MCF 10A (cell line): ENCODE data around the gene ROGDI. TPM values are rescaled to one million over a fixed set of nuclear protein-coding genes. Genes with fewer than 3 reads are reported as not detected.

ENCODE experiments used
- Bru-seq: library from RNA; stranded (reverse); fragments of 400-500 nt; gene quantifications from one replicate; lab custom pipeline; 2021; lab: Mats Ljungman, UMichigan
- BruChase-seq, 2 experiments: library from RNA; stranded (reverse); fragments of 400-500 nt; gene quantifications; one replicate each; lab custom pipeline; 2021; lab: Mats Ljungman, UMichigan
- BruUV-seq: library from RNA; stranded (reverse); fragments of 400-500 nt; replicated peaks from 2 replicates; lab custom pipeline; 2021; lab: Mats Ljungman, UMichigan
- CTCF ChIA-PET: fragments of 300-600 bp; sonication (Branson Sonifier 250); formaldehyde crosslinking; extraction: SDS; loops from one replicate; lab custom pipeline; 2021; ENCODE audit warnings: antibody characterized with exemption, inconsistent platforms; lab: Yijun Ruan, JAX
- POLR2A ChIA-PET: fragments of 300-600, 350-650 bp; sonication (Branson Sonifier 250); formaldehyde crosslinking; extraction: SDS; loops from one replicate; lab custom pipeline; 2020; ENCODE audit warnings: antibody characterized with exemption, inconsistent platforms; lab: Yijun Ruan, JAX
- DNase-seq: peaks from one replicate; pipeline ENCODE4 v3.0.0-alpha.2; 2018; ENCODE audit not compliant: unreplicated experiment
- H3K27ac Mint-ChIP-seq: one replicate; pipeline ENCODE4 v1.8.0; 2022; ENCODE audit warnings: mild to moderate bottlenecking, low read depth, mixed read lengths; ENCODE audit not compliant: unreplicated experiment
- H3K27me3 Mint-ChIP-seq: one replicate; pipeline ENCODE4 v1.8.0; 2022; ENCODE audit warnings: mixed read lengths; ENCODE audit not compliant: insufficient read depth, unreplicated experiment
- H3K36me3 Mint-ChIP-seq: one replicate; pipeline ENCODE4 v1.8.0; 2022; ENCODE audit warnings: mild to moderate bottlenecking, moderate library complexity, mixed read lengths; ENCODE audit not compliant: insufficient read depth, unreplicated experiment
- H3K4me1 Mint-ChIP-seq: one replicate; pipeline ENCODE4 v1.8.0; 2022; ENCODE audit warnings: mixed read lengths; ENCODE audit not compliant: insufficient read depth, unreplicated experiment
- H3K4me3 Mint-ChIP-seq: one replicate; pipeline ENCODE4 v1.8.0; 2022; ENCODE audit warnings: mild to moderate bottlenecking, moderate library complexity, mixed read lengths; ENCODE audit not compliant: unreplicated experiment
- H3K9me3 Mint-ChIP-seq: one replicate; pipeline ENCODE4 v1.8.0; 2022; ENCODE audit warnings: mixed read lengths; ENCODE audit not compliant: unreplicated experiment
- CTCF ChIP-seq: fragments of 200-600 bp; IDR thresholded peaks from one replicate; pipeline ENCODE4 v1.8.0; 2022; ENCODE audit warnings: antibody characterized with exemption, mild to moderate bottlenecking; ENCODE audit not compliant: unreplicated experiment
- intact Hi-C: fragments of 100-400 bp; cut with micrococcal nuclease; formaldehyde crosslinking; loops from 2 replicates; pipeline ENCODE4 v1.14.1; 2022
- long read RNA-seq: library from polyadenylated mRNA; stranded (forward); transcript quantifications from one replicate; pipeline ENCODE4 v2.0.0, GENCODE V29; 2022
- total RNA-seq: library from RNA; stranded (reverse); gene quantifications from 2 replicates; pipeline ENCODE4 v1.2.3, GENCODE V29; 2022

ROGDI gene
- total RNA-seq (5.9 and 7.0 TPM in 2 replicates), Bru-seq, nascent RNA (percentile 22 among the genes with signal in this experiment), BruChase-seq, experiment 1, labeled RNA remaining after a 6-hour chase (percentile 40 among the genes with signal in this experiment), BruChase-seq, experiment 2, labeled RNA remaining after a 2-hour chase (percentile 29 among the genes with signal in this experiment)
- long read RNA-seq, transcript ROGDI-201 (11 exons, 1,735 nt) = major isoform, 13 of 22 reads
- long read RNA-seq, partial matches to known transcripts = 1 of 22 reads
- long read RNA-seq, other reads (novel, unspliced or antisense) = 5 of 22 reads

- no TSS peak for BruUV-seq
- intact Hi-C loops = loop anchor here (2.0 kb wide), 2 partner anchors 35 to 155 kb away; partner anchors contain the start of gene ZNF500
Measured at GRCh38 chr16:4801962-4802658, at the start of gene ROGDI. ROGDI (minus strand) TSS chr16:4802633; CDS start chr16:4802571, 62 bp downstream.

DNA sequence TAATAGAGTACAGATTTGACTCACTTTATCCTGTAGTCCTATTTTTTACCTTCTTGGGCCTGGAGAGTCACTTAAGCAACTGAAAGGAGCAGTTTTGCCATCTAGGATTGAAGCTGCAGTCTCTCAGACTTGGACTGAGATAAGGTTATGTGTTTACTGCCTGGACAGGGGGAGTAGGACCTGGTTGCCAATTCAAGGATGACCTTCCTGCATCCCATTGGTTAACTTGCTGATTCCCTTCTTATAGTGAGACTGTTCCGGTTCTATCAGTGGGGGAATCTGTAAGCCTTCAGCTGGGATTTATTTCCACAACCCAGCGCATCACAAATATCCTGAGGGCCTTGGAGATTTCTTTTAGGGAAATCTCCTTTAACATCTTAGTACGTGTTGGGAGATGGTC is 47.8 kb upstream of the ROGDI start:
- no peak for DNase-seq
- intact Hi-C loops = no loop called here
- Mint-ChIP-seq H3K9me3 (no peaks in the 10 kb centered on the region), H3K27ac (peak overlapping the region; percentile 79), H3K4me1 (peaks cover 37% of the 10 kb centered on the region), H3K4me3 (peak overlapping the region; percentile 96), H3K27me3 (no peaks in the 10 kb centered on the region), H3K36me3 (peaks cover 53% of the 10 kb centered on the region)
- TF ChIP-seq CTCF = no peak
- no TSS peak for BruUV-seq
- CTCF ChIA-PET = interaction anchor here (0.9 kb wide), 1 partner anchor 106 kb away, joined by 4 read pairs; no protein-coding TSS in a partner anchor
- POLR2A ChIA-PET = interaction anchor here (1.0 to 2.6 kb wide), 7 partner anchors 10 to 234 kb away, joined by 3 to 7 read pairs (median 5); partner anchors contain the start of genes ANKS3, DNAAF8, NUDT16L1 and PPL

More at GRCh38 chr16:4801962-4802658, at the start of gene ROGDI:
- H3K36me3 Mint-ChIP-seq = peaks cover 20% of the 10 kb centered on the region
- TF ChIP-seq CTCF = no peak
- H3K4me3 Mint-ChIP-seq = peak within 1 kb of the TSS; percentile 76
- DNase-seq = peak; percentile 77
- no peaks in the 10 kb centered on the region for H3K27me3 Mint-ChIP-seq
- peaks cover 6% of the 10 kb centered on the region for H3K4me1 Mint-ChIP-seq
- peak within 1 kb of the TSS; percentile 27 for H3K27ac Mint-ChIP-seq
- ChIA-PET CTCF (interaction anchor here (0.9 kb wide), 1 partner anchor 22 kb away, joined by 3 read pairs; no protein-coding TSS in a partner anchor), POLR2A (interaction anchor here (0.6 to 3.1 kb wide), 14 partner anchors 15 to 154 kb away, joined by 3 to 40 read pairs (median 5); partner anchors contain the start of genes ANKS3, DNAAF8, GLYR1 and NUDT16L1)
- no peaks in the 10 kb centered on the region for H3K9me3 Mint-ChIP-seq

DNA sequence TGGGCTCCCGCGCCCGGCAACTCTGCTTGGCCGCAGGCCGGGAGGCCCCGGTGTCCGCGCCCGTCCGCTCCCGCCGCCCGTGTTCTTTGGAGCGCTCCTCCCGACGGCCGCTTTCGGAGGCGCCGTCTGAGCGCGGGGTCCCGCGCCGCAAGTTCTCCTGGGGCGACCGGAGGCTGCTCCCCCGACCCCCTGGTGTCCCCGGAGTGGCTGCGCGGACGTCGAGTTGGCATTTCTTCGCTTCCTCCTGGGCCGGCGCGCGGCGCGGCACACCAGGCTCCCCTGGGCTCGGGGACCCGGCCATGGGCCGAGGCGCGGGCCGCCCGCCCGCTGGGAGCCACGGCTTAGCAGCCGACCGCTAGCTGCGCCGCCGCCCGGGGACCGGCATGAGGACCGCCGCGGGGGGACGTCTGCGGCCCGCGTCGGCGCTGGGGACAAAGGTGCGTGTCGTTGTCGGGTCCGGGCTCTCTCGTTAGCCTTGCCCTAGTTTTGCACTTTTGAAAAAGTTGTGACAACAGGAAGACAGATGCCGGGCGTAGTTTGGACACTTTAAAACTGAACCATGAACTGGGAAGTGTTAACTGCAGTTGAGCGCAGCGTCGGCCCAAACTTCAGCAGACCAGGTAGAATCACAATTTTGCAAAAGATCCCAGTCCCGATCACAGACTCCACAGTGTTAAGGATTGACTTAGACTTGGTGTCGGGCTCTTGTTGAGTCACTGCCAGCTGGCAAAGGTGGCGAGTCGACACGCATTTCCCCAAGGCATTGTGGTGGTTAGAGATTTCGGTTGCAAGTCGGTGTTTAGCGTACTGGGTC is 45.5 kb upstream of the ROGDI start:
- CTCF ChIA-PET = interaction anchor here (0.6 to 3.7 kb wide), 2 partner anchors 95 to 108 kb away, joined by 3 to 21 read pairs; no protein-coding TSS in a partner anchor
- DNase-seq = peak; percentile 78
- H3K27ac Mint-ChIP-seq = peak overlapping the region; percentile 95
- intact Hi-C loops = loop anchor here (1.0 to 10.0 kb wide), 5 partner anchors 35 to 237 kb away; no protein-coding TSS in a partner anchor
- peaks cover 37% of the 10 kb centered on the region for H3K4me1 Mint-ChIP-seq
- BruUV-seq = no TSS peak
- H3K9me3 Mint-ChIP-seq = no peaks in the 10 kb centered on the region
- POLR2A ChIA-PET = interaction anchor here (0.6 to 3.7 kb wide), 19 partner anchors 18 to 250 kb away, joined by 3 to 20 read pairs (median 4); partner anchors contain the start of genes ANKS3, DNAAF8, EEF2KMT and PPL
- TF ChIP-seq CTCF = no peak
- peaks cover 51% of the 10 kb centered on the region for H3K36me3 Mint-ChIP-seq
- H3K4me3 Mint-ChIP-seq = peak overlapping the region; percentile 96
- no peaks in the 10 kb centered on the region for H3K27me3 Mint-ChIP-seq
